Panc1 (cell line): ENCODE measurements around the gene HNRNPA1. TPM values are rescaled to one million over a fixed set of nuclear protein-coding genes. Genes with fewer than 3 reads are reported as not detected.

Experiments used
- ATAC-seq: fragments of 200-7000 bp; cut with Tn5 transposase; 2 replicates; pipeline ENCODE4 v1.9.1; 2020; ENCODE audit warnings: mild to moderate bottlenecking, moderate library complexity
- BruUV-seq: library from RNA; stranded (reverse); fragments of 400-500 nt; replicated peaks from 2 replicates; lab custom pipeline; 2021; lab: Mats Ljungman, UMichigan
- CTCF ChIA-PET: fragments of 300-600 bp; sonication (Branson Sonifier 250); formaldehyde crosslinking; loops from one replicate; lab custom pipeline; 2022; ENCODE audit warnings: antibody characterized with exemption; lab: Charles Lee
- POLR2A ChIA-PET: fragments of 300-600 bp; sonication (Branson Sonifier 250); formaldehyde crosslinking; loops from one replicate; lab custom pipeline; 2022; ENCODE audit warnings: antibody characterized with exemption; lab: Charles Lee
- DNase-seq: peaks from one replicate; pipeline ENCODE4 v3.0.0-alpha.2; 2010; ENCODE audit warnings: low read depth, low spot score
- H3K27ac ChIP-seq: 2 replicates; pipeline ENCODE4 v1.5.1; 2011; ENCODE audit warnings: mild to moderate bottlenecking, low read length, inconsistent platforms
- H3K27me3 ChIP-seq: fragments of 200-500 bp; sonication (Bioruptor generic); 2 replicates; pipeline ENCODE4 v1.6.0; 2014; ENCODE audit warnings: low read length, inconsistent platforms; ENCODE audit not compliant: control insufficient read depth, insufficient read depth
- H3K36me3 ChIP-seq: fragments of 200-500 bp; sonication (Bioruptor generic); 2 replicates; pipeline ENCODE4 v1.5.1; 2014; ENCODE audit warnings: inconsistent platforms, mild to moderate bottlenecking, low read length, moderate library complexity; ENCODE audit not compliant: control insufficient read depth, insufficient read depth
- H3K4me1 ChIP-seq: 2 replicates; pipeline ENCODE4 v1.5.1; 2011; ENCODE audit warnings: inconsistent platforms, mild to moderate bottlenecking, low read length, moderate library complexity; ENCODE audit not compliant: control insufficient read depth, insufficient read depth
- H3K4me3 ChIP-seq, 2 experiments: 2 replicates each; pipeline ENCODE4 v1.5.1; 2011 to 2012; ENCODE audit warnings: low read depth in 2 of 2, low read length in 2 of 2, mild to moderate bottlenecking in 2 of 2, inconsistent platforms in 1 of 2, moderate library complexity in 1 of 2
- H3K9me3 ChIP-seq: fragments of 200-500 bp; sonication (Bioruptor generic); 2 replicates; pipeline ENCODE4 v1.5.1; 2014; ENCODE audit warnings: low read depth, mild to moderate bottlenecking, inconsistent platforms, low read length, moderate library complexity; ENCODE audit not compliant: control insufficient read depth, insufficient read depth
- POLR2AphosphoS5 ChIP-seq: IDR thresholded peaks from 2 replicates; pipeline ENCODE4 v1.6.1; 2012; ENCODE audit warnings: mild to moderate bottlenecking, low read depth, low read length, moderate library complexity
- REST ChIP-seq, 2 experiments: IDR thresholded peaks; 2 replicates each; pipeline ENCODE4 v1.6.1; 2011 to 2012; ENCODE audit warnings: low read depth in 2 of 2, control low read depth in 1 of 2, low read length in 1 of 2, mild to moderate bottlenecking in 1 of 2, moderate library complexity in 1 of 2; ENCODE audit not compliant: insufficient read depth in 1 of 2
- SIN3A ChIP-seq: IDR thresholded peaks from 2 replicates; pipeline ENCODE4 v1.6.1; 2012; ENCODE audit warnings: low read depth, mild to moderate bottlenecking, low read length, moderate library complexity, borderline replicate concordance; ENCODE audit not compliant: insufficient read depth
- TCF7L2 ChIP-seq: IDR thresholded peaks from 2 replicates; pipeline ENCODE4 v1.6.1; 2011; ENCODE audit warnings: mild to moderate bottlenecking, low read depth, low read length, inconsistent platforms
- in situ Hi-C: cut with HindIII; loops from 2 replicates; pipeline ENCODE4 v1.10.0; 2016; ENCODE audit warnings: low sequenced_read_pairs, low pct_unique_long_range_greater_than_20kb
- intact Hi-C: fragments of 100-400 bp; cut with micrococcal nuclease; formaldehyde crosslinking; loops from one replicate; pipeline ENCODE4 v1.10.0; 2022; ENCODE audit not compliant: unreplicated experiment
- total RNA-seq: library from RNA; stranded (reverse); gene quantifications from one replicate; pipeline ENCODE4 v1.2.1, GENCODE V29; 2021; ENCODE audit not compliant: unreplicated experiment
- TF ChIP-seq, protein P1 (sequence below): fragments of 450-650 bp; IDR thresholded peaks from 2 replicates; pipeline ENCODE4 v1.5.1; 2017; ENCODE audit warnings: mild to moderate bottlenecking

The HNRNPA1 gene
- total RNA-seq, 1 experiment from 2014 or later: 689 TPM

- no peaks in the 10 kb centered on the region for H3K27me3 ChIP-seq
- H3K4me3 ChIP-seq: peak overlapping the region; percentile 93 to 99
- POLR2A ChIA-PET: no interaction called here
- ATAC-seq: no peak
- peak overlapping the region; percentile 100 for H3K27ac ChIP-seq
- H3K36me3 ChIP-seq: peaks cover 36% of the 10 kb centered on the region
- no TSS peak for BruUV-seq
- CTCF ChIA-PET: no interaction called here
- no peaks in the 10 kb centered on the region for H3K9me3 ChIP-seq
- in situ Hi-C loops: no loop called here
- intact Hi-C loops: no loop called here
- TF ChIP-seq POLR2AphosphoS5: no peak
- TF ChIP-seq REST (IDR thresholded peaks at IDR 0.05; ENCODE audit: insufficient read depth in 1 of 2, low read depth in 2 of 2, low read length in 1 of 2): no peak
- TF ChIP-seq, protein P1, sequence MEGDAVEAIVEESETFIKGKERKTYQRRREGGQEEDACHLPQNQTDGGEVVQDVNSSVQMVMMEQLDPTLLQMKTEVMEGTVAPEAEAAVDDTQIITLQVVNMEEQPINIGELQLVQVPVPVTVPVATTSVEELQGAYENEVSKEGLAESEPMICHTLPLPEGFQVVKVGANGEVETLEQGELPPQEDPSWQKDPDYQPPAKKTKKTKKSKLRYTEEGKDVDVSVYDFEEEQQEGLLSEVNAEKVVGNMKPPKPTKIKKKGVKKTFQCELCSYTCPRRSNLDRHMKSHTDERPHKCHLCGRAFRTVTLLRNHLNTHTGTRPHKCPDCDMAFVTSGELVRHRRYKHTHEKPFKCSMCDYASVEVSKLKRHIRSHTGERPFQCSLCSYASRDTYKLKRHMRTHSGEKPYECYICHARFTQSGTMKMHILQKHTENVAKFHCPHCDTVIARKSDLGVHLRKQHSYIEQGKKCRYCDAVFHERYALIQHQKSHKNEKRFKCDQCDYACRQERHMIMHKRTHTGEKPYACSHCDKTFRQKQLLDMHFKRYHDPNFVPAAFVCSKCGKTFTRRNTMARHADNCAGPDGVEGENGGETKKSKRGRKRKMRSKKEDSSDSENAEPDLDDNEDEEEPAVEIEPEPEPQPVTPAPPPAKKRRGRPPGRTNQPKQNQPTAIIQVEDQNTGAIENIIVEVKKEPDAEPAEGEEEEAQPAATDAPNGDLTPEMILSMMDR: no peak
- no peak for TF ChIP-seq SIN3A
- TF ChIP-seq TCF7L2: no peak
- H3K4me1 ChIP-seq: peaks cover 21% of the 10 kb centered on the region
- DNase-seq: no peak
Measured at GRCh38 chr12:54277823-54278276, 2.7 kb upstream of the HNRNPA1 start.

GRCh38 chr12:54279227-54279631 lies 1.3 kb upstream of the HNRNPA1 start:
- intact Hi-C loops: no loop called here
- peak overlapping the region; percentile 100 for H3K27ac ChIP-seq

More at GRCh38 chr12:54279227-54279631, 1.3 kb upstream of the HNRNPA1 start:
- no peak for ATAC-seq
- in situ Hi-C loops: no loop called here
- POLR2A ChIA-PET: interaction anchor here (1.8 to 1.9 kb wide), 3 partner anchors 19 to 46 kb away, joined by 8 to 10 read pairs (median 10); partner anchors contain the start of gene COPZ1
- no peaks in the 10 kb centered on the region for H3K9me3 ChIP-seq
- no peak for TF ChIP-seq REST (IDR thresholded peaks at IDR 0.05; ENCODE audit: insufficient read depth in 1 of 2, low read depth in 2 of 2, low read length in 1 of 2)
- TF ChIP-seq, protein P1: no peak
- no peak for TF ChIP-seq POLR2AphosphoS5
- no peak for TF ChIP-seq SIN3A
- no peak for TF ChIP-seq TCF7L2
- no peaks in the 10 kb centered on the region for H3K27me3 ChIP-seq
- peaks cover 42% of the 10 kb centered on the region for H3K36me3 ChIP-seq
- CTCF ChIA-PET: interaction anchor here (2.8 kb wide), 1 partner anchor 46 kb away, joined by 19 read pairs; the partner anchor contains the start of gene COPZ1
- peaks cover 26% of the 10 kb centered on the region for H3K4me1 ChIP-seq
- peak overlapping the region; percentile 93 to 99 for H3K4me3 ChIP-seq
- no TSS peak for BruUV-seq
- DNase-seq: no peak
